CD14-positive monocyte (primary cell): ENCODE measurements around the gene ANKRD29. TPM values are rescaled to one million over a fixed set of nuclear protein-coding genes. Genes with fewer than 3 reads are reported as not detected.
A peak's percentile ranks its signal among the peaks of the same experiment; 100 is the strongest.

ENCODE experiments used
- DNase-seq, 3 donors: peaks; one replicate each; pipeline ENCODE4 v3.0.0-alpha.2; 2011 to 2022
- H2AFZ ChIP-seq: 2 replicates; pipeline ENCODE4 v1.6.0; 2012; ENCODE audit warnings: mild to moderate bottlenecking, low read depth, low read length, inconsistent platforms; ENCODE audit not compliant: insufficient read depth, poor library complexity, severe bottlenecking
- H3K27ac ChIP-seq, 2 donors: 1 replicate in 1 of 2; 2 replicates in 1 of 2; pipeline ENCODE4 v1.5.1; 2012 to 2013; ENCODE audit warnings: low read length in 2 of 2, control low read depth in 1 of 2, inconsistent platforms in 1 of 2, low read depth in 1 of 2, mild to moderate bottlenecking in 1 of 2
- H3K27me3 ChIP-seq, 2 donors: one replicate each; pipeline versions ENCODE4 v1.6.0 to v1.6.1; 2011 to 2013; ENCODE audit warnings: low read length in 2 of 2; ENCODE audit not compliant: control insufficient read depth in 2 of 2, insufficient read depth in 2 of 2
- H3K36me3 ChIP-seq, 2 donors: replicated peaks in 1 of 2; 1 replicate in 1 of 2; 2 replicates in 1 of 2; pipeline versions ENCODE4 v1.5.1 to v1.6.1; 2012 to 2013; ENCODE audit warnings: low read length in 2 of 2, control low read depth in 1 of 2, inconsistent platforms in 1 of 2, mild to moderate bottlenecking in 1 of 2; ENCODE audit not compliant: insufficient read depth in 2 of 2, control insufficient read depth in 1 of 2
- H3K4me1 ChIP-seq, 2 donors: 1 replicate in 1 of 2; 2 replicates in 1 of 2; pipeline versions ENCODE4 v1.5.1 to v1.6.1; 2012 to 2013; ENCODE audit warnings: low read length in 2 of 2, control low read depth in 1 of 2, inconsistent platforms in 1 of 2, mild to moderate bottlenecking in 1 of 2, moderate library complexity in 1 of 2; ENCODE audit not compliant: insufficient read depth in 2 of 2, control insufficient read depth in 1 of 2
- H3K4me2 ChIP-seq: replicated peaks from 2 replicates; pipeline ENCODE3; 2012; ENCODE audit warnings: low read length, moderate library complexity, mild to moderate bottlenecking; ENCODE audit not compliant: poor library complexity, severe bottlenecking; ENCODE audit errors: extremely low read depth
- H3K4me3 ChIP-seq, 3 experiments: fragments of 200-600 bp in 1 of 3; sonication (generic) in 1 of 3; replicated peaks in 1 of 3; 1 replicate in 2 of 3; 2 replicates in 1 of 3; pipeline ENCODE4 v1.5.1; 2011 to 2013; ENCODE audit warnings: low read length in 3 of 3, mild to moderate bottlenecking in 3 of 3, control low read depth in 2 of 3, low read depth in 2 of 3, inconsistent platforms in 1 of 3, moderate library complexity in 1 of 3
- H3K79me2 ChIP-seq: 2 replicates; pipeline ENCODE4 v1.6.0; 2012; ENCODE audit warnings: mild to moderate bottlenecking, control low read depth, inconsistent platforms, low read length, moderate library complexity; ENCODE audit not compliant: insufficient read depth
- H3K9ac ChIP-seq: 2 replicates; pipeline ENCODE4 v1.6.0; 2017; ENCODE audit warnings: low read length, mild to moderate bottlenecking; ENCODE audit not compliant: insufficient read depth, poor library complexity, severe bottlenecking
- H3K9me3 ChIP-seq, 2 donors: replicated peaks in 1 of 2; 1 replicate in 1 of 2; 2 replicates in 1 of 2; pipeline versions ENCODE4 v1.5.1 to v1.6.1; 2012 to 2013; ENCODE audit warnings: low read length in 2 of 2, control low read depth in 1 of 2; ENCODE audit not compliant: control insufficient read depth in 1 of 2, insufficient read depth in 1 of 2
- H4K20me1 ChIP-seq: 2 replicates; pipeline ENCODE4 v1.6.0; 2012; ENCODE audit warnings: mild to moderate bottlenecking, low read length, control low read depth, moderate library complexity; ENCODE audit not compliant: insufficient read depth
- H3K27ac Mint-ChIP-seq, 7 donors: one replicate each; pipeline ENCODE4 v1.8.0; 2020; ENCODE audit warnings: mild to moderate bottlenecking in 7 of 7, mixed read lengths in 7 of 7, moderate library complexity in 6 of 7, inconsistent platforms in 2 of 7
- H3K27me3 Mint-ChIP-seq, 3 donors: one replicate each; pipeline ENCODE4 v1.8.0; 2021 to 2022; ENCODE audit warnings: low read depth in 3 of 3, mild to moderate bottlenecking in 3 of 3, mixed read lengths in 3 of 3, moderate library complexity in 3 of 3, inconsistent platforms in 1 of 3
- H3K36me3 Mint-ChIP-seq, 2 donors: one replicate each; pipeline ENCODE4 v1.8.0; 2020; ENCODE audit warnings: mixed read lengths in 2 of 2, inconsistent platforms in 1 of 2, mild to moderate bottlenecking in 1 of 2
- H3K4me1 Mint-ChIP-seq: one replicate; pipeline ENCODE4 v1.8.0; 2020; ENCODE audit warnings: mild to moderate bottlenecking, mixed read lengths
- H3K4me3 Mint-ChIP-seq, 2 donors: one replicate each; pipeline ENCODE4 v1.8.0; 2020; ENCODE audit warnings: mild to moderate bottlenecking in 2 of 2, mixed read lengths in 2 of 2, moderate library complexity in 1 of 2
- H3K9me3 Mint-ChIP-seq, 7 donors: one replicate each; pipeline ENCODE4 v1.8.0; 2020 to 2022; ENCODE audit warnings: mixed read lengths in 7 of 7, mild to moderate bottlenecking in 6 of 7, moderate library complexity in 6 of 7, inconsistent platforms in 2 of 7
- CTCF ChIP-seq: fragments of 200-600 bp; IDR thresholded peaks from one replicate; pipeline ENCODE4 v1.8.0; 2022; ENCODE audit warnings: antibody characterized with exemption, mild to moderate bottlenecking
- whole genome bisulfite sequencing: methylation state at CpG from one replicate; pipeline ENCODE4 v1.1.5; 2013; ENCODE audit warnings: missing lambda C conversion rate; ENCODE audit not compliant: insufficient coverage; 5-methylcytosine and 5-hydroxymethylcytosine counted together
- intact Hi-C, 2 donors: fragments of 100-400 bp; cut with micrococcal nuclease; formaldehyde crosslinking; loops; one replicate each; pipeline versions ENCODE4 v1.15.0 to v1.15.1; 2023
- polyA plus RNA-seq, 3 donors: library from polyadenylated mRNA; depleted of rRNA in 1 of 3; unstranded in 2 of 3; stranded (reverse) in 1 of 3; fragments of 300-500 nt in 2 of 3; fragments of >200 nt in 1 of 3; fragmentation: Illumina TruSeq in 2 of 3; gene quantifications; 1 replicate in 2 of 3; 2 replicates in 1 of 3; pipeline ENCODE4 v1.2.3, GENCODE V29; 2012 to 2021

The ANKRD29 gene
- polyA plus RNA-seq, 3 donors: 0.03 to 0.11 TPM; not detected in 1

DNA sequence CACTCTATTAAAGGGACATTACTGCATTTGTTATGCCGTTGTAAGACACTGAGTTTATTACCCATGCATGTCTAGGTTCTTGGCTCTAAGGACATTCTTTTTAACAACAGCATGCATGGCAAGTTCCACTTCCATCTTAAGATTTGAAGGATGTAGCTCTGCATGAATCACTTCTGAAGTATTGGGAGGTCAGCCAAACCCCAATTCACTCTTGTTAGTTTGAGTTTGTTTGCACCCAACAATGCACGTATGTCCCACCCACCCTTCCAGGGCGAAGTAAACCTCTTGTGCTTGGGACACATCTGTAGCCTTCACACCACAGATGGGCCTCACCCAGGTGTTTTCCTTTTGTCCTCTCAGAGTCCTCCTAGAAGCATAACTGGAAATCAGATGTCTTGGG lies 21.0 kb upstream of the ANKRD29 start:
- no peaks in the 10 kb centered on the region for H3K36me3 Mint-ChIP-seq
- no peaks in the 10 kb centered on the region for H4K20me1 ChIP-seq
- H3K9me3 ChIP-seq: no peaks in the 10 kb centered on the region
- no peak overlapping the region for H3K27ac ChIP-seq
- H3K27ac Mint-ChIP-seq: no peak overlapping the region
- no peak overlapping the region for H3K4me2 ChIP-seq
- H3K4me3 ChIP-seq: no peak overlapping the region
- no peaks in the 10 kb centered on the region for H3K79me2 ChIP-seq
- peaks cover 0 to 3% (median 2%) of the 10 kb centered on the region in 7 donors for H3K9me3 Mint-ChIP-seq
- H3K4me1 ChIP-seq: peaks cover 0 to under 1% of the 10 kb centered on the region in 2 donors
- intact Hi-C loops: no loop called here
- 100% methylated on average over 2 of the region's 3 CpGs for WGBS
- DNase-seq: no peak
- H3K4me1 Mint-ChIP-seq: no peaks in the 10 kb centered on the region
- no peak overlapping the region for H3K4me3 Mint-ChIP-seq
- H3K9ac ChIP-seq: no peak overlapping the region
- peaks cover 34 to 65% (median 35%) of the 10 kb centered on the region in 3 donors for H3K27me3 Mint-ChIP-seq
- TF ChIP-seq CTCF: no peak
- H3K36me3 ChIP-seq: no peaks in the 10 kb centered on the region
- H2AFZ ChIP-seq: no peak overlapping the region
- peaks cover 28 to 32% of the 10 kb centered on the region in 2 donors for H3K27me3 ChIP-seq

DNA sequence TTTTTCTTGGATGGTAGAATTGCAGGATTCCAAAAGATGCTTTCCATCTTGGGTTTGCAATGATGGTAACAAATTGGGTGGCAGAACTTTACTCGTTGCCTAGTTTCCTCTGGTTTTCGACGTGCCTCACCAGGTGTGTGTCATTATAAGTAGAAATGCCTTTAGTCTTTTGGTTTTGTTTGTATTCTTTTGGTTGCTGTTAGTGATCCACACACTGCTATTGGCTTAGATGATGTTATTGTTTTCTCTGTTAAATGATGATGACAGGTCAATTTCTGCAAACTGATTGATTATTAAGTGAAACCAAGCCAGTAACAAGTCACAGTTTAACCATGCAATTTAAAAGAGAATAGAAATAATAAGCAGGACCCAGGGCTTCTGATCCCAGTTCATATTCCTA lies 20.4 kb upstream of the ANKRD29 start:
- 83% methylated on average over 1 of the region's 3 CpGs for WGBS
- H3K9ac ChIP-seq: no peak overlapping the region
- no peaks in the 10 kb centered on the region for H3K9me3 ChIP-seq
- peak overlapping the region in 1 of 2 donors; percentile 35 for H3K4me3 Mint-ChIP-seq
- H3K79me2 ChIP-seq: no peaks in the 10 kb centered on the region
- no peak overlapping the region for H3K27ac ChIP-seq
- H3K9me3 Mint-ChIP-seq: peaks cover 0 to 3% (median 2%) of the 10 kb centered on the region in 7 donors
- no peaks in the 10 kb centered on the region for H3K4me1 Mint-ChIP-seq
- no peak for DNase-seq
- H3K36me3 ChIP-seq: no peaks in the 10 kb centered on the region
- no peak overlapping the region for H3K4me3 ChIP-seq
- intact Hi-C loops: no loop called here
- no peaks in the 10 kb centered on the region for H4K20me1 ChIP-seq
- no peak overlapping the region for H2AFZ ChIP-seq
- TF ChIP-seq CTCF: no peak
- H3K27me3 Mint-ChIP-seq: peaks cover 30 to 60% (median 31%) of the 10 kb centered on the region in 3 donors
- H3K27me3 ChIP-seq: peaks cover 24 to 26% of the 10 kb centered on the region in 2 donors
- H3K27ac Mint-ChIP-seq: no peak overlapping the region
- no peaks in the 10 kb centered on the region for H3K4me1 ChIP-seq
- H3K4me2 ChIP-seq: no peak overlapping the region
- no peaks in the 10 kb centered on the region for H3K36me3 Mint-ChIP-seq
